GM21529 (cell line): Measurements from ENCODE around the gene SYT2.

ENCODE experiments used
- ATAC-seq: cut with Tn5 transposase; IDR thresholded peaks from one replicate; pipeline ENCODE4 v1.9.1; 2021; ENCODE audit not compliant: unreplicated experiment

The SYT2 gene

DNA sequence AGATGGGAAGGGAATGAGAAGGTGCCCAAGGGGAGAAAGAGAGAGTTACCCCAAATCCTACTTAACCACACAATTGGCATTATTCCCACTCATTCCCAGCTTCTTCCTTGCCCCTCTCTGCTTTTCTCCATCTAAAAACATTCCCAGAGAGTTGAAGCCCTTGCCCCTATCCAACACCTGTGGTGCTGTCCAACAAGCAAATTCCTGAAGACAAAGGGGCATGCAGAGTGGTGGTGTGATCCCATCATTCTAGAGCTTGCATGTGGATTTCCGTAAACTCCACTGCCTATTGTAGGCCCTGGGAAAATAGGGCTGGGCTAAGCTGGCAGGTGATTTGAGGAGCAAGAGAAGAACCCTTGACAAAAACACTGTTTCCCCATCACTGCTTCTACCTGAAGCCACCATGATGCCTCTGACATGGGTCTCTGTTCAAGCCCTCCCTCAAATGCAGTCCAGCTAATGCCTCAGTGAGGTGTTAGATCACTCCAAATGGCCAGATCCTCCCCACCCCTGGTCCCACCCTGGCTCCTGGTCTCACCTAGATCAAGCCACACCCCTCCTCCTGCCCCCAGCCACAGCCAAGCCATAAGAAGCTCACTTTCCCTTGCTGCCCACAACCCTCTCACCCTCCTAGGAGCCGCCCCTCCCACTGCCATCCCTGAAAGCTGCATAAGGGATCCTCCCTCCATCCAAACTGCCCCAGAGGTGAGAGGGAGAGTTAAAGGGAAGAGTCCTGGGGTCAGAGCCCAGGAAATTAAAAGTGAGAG, 29.5 kb downstream of the SYT2 start:
- ATAC-seq = no peak

DNA sequence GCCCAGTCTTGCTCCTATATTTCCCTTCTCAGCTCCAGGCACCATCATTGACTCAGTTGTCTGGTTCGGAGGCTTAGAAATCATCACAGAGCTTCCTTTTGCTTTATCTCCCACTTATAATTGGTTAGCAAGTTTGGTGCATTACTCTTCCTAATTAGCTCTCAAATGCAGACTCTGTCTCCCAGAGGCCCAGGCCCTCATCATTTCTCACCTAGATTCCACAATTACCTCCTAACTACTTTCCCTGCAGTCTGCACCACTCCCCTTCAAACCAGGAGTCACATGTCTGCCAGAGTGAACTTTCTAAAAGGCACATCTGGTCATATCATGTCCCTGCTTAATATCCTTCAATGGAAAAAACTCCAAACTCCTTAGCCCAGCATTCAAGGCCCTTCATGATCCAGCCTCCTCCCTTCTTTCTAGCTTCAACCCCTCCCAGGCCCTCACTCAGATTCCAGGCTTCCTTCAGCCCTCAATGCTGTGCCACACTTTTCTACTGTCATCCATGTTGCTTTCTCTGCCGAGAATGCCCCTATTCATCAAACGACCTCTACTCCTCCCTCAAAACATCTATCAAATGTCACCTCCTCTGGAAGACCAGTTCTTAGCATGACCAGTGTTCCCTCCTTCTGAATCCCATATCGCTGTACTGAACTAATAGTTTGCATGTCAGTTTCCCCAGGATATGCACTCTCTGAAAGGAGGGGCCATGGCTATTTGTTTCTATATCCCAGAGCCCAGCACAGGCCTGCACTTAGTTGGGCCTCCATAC, 30.7 kb downstream of the SYT2 start:
- ATAC-seq = no peak

DNA sequence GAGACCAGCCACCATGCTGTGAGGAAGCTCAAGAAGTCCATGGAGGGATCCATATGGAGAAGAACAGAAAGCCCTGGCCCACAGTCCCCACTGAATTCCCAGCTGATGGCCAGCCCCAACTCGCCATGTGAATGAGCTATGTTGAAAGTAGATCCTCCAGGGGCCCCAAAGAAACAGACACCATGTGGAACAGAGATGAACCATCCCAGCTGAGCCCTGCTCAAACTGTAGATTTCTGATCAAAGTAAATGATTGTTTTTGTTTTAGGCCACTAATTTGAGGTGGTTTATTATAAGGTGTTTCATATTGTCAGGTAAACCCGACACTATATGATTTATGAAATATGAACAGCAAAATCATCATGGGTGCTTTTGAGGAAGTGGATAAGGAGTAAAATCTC, 32.8 kb downstream of the SYT2 start:
- ATAC-seq = no peak

DNA sequence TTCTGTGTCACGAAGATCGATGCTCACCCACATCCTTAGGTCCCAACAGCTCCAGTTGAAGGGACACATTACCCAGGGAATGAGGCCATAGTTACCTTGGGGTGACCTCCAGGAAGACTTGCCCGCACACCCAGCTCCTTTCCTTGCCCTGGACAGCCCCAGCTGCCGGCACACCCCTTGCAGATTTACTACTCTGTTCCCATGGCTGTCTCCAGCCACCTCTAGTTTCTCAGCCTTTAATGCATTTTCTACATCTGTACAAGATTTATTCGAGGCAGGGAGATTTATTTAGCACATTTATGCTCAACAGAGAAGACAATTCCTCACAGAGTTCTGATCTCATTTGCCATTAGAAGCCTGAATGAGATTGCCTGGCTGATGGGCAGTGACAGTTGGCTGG, 36.7 kb downstream of the SYT2 start:
- ATAC-seq = no peak

- ATAC-seq = no peak
Measured at GRCh38 chr1:202671399-202671798, 38.9 kb downstream of the SYT2 start.

- ATAC-seq = no peak
Measured at GRCh38 chr1:202665417-202665816, 44.8 kb downstream of the SYT2 start.

DNA sequence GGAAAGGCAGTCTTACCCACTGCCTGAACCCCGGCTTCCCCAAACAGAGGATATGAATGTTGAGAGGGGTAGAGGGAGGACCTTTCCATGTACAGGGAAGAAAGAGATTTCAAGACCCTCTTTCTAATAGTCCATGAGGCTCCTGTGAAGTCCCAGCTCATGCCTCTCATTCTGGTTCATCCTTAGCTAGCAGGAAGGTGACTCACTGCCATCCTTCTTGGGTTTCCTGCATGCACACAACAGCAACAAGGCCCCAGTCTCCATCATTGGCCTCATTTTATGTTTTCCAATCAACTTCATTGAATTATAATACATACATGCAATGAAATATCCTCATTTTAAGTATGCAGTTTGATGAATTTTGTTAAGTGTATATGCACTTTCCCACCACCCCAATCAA, 46.2 kb downstream of the SYT2 start:
- ATAC-seq = no peak

- ATAC-seq = no peak
Measured at GRCh38 chr1:202663131-202663530, 47.1 kb downstream of the SYT2 start.

DNA sequence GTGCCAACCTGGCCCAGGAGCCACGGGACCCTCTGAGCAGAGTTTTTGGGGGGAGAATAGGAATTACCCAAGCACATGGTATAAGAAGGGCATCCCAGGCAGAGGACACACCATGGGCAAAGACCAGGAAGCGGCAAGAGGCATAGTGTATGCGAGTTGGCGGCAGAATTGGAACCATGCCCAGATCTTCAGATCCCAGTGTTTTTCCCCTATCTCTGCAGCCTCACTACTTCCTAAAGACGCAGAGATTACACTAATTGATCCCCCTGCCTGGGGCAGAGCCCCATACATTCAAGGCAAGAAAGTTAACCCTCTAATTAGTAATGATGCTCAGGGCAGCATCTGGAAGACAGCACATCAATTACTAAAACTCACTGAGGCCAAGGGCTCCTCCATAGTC, 48.2 kb downstream of the SYT2 start:
- no peak for ATAC-seq

DNA sequence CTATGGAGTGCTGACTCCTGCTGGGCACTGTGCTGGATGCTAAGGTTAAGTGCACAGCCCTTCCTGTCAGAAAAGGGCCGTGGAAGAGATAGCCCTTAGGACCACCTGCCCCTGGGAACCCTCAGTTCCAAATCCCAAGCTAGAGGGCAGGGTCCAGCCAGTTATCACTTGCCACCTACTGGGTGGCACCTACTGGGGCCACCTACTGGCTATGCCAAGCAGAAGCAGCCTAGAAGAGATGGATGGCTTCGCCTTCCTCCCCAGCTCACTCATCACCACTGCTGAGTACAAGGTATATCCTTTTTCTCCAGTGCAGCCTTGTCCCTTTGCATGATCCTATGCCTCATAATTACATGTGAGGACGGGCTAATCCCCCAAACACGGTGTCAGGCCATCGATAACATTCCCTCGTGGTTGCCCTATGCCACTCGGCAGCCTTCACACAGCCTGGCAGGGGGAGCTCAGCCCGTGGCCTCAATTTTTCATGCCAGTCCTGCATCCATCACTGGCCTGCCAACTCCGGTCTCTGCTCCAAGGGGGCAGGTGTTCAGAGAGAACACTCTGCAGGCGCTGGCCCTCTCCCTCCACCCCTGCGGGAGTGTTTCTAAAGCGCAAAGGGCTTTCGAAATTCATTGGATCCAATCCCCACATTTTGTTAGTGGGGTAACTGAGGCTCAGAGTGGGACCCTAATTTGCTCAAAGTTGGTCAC, 49.0 kb downstream of the SYT2 start:
- no peak for ATAC-seq

DNA sequence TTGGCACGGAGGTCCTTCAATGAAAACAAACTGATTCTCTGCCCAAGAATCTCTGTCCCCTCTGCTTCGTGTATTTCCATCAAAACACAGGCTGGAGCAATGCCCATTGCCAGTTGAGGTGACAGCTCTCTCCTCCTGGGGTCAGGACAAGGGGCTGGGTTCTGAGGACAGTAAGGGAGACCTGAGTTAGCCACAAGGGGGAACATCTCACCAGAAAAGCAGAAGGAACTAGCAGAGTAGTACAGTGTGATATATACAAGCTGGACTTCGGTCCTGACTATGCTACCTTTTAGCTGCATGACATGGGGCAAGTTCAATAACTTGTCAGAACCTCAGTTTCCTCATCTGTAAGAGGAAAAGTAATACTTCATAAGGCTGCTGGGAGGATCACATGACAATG, 50.3 kb downstream of the SYT2 start:
- ATAC-seq = no peak

- ATAC-seq = no peak
Measured at GRCh38 chr1:202659541-202659940, 50.7 kb downstream of the SYT2 start.

DNA sequence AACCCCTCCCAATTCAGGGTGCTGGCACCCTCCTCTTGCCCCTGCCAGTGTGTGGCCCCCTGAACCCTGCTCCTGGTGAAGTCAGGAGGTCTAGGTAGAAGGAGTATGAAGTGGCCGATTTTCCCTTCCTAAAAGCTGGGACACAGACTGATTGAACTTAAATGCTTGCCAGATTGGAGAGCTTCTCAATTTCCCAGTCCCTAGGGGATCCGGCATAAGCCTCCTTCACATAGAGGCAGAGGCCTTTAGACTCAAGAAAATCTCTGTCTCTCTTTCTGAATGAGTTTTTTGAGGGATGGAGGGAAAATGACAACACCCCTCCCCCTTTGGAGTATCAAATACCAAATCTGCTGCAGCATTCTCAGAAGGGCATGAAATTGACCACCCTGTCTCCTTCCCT, 51.5 kb downstream of the SYT2 start:
- ATAC-seq = no peak

- no peak for ATAC-seq
Measured at GRCh38 chr1:202658251-202658759, 51.9 kb downstream of the SYT2 start.

DNA sequence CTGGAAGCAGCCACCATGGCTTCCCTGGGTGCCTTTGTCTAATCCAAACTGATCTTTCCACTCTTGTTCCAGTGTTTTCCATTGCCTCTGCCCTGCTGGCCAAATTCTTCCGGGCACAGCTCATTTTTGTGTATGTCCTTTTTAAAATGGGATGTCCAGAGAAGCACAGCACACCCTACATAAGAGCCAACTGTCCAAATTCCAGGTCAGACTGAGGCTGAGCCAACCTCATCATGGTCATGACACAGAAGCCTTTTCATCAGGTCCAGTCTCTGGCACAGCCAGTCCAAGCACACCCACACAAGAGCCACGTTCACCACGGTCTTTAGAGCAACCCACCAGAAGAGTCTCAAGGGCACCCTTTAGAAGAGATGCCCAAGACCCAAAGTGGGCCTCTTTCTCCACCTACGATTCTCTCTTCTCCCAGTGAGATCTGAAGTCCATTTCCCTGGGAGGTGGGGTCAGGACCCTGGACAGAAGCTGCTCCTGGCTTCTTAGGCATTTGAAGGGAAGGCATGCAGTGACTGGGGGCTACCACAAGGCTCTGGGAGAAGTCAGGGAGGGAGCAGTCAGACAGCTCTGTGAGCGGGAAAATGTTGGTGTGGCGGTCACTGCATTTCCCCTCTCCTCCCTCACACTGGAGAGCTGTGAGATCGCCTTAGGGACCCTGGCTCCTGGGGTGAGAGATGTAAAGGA, 53.2 kb downstream of the SYT2 start:
- ATAC-seq = no peak

DNA sequence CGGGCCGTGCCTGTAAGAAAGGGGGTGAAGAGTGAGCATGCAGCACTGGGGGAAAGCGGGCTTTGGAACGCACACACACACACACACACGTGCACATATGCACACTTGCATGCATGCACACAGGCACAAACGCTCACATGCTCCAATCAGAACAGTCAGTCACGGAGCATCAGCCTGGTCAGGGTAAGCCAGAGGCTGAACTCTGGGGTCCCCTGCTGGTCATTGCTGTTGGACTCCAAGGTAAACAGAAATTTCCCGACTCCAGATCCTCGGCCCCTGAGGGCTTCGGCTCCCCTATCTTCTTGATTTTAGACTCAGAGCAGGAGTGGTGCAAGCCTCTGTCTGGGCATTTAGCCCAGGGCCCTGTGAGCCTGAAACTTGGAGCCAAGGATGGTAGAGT, 54.2 kb downstream of the SYT2 start:
- ATAC-seq = no peak

DNA sequence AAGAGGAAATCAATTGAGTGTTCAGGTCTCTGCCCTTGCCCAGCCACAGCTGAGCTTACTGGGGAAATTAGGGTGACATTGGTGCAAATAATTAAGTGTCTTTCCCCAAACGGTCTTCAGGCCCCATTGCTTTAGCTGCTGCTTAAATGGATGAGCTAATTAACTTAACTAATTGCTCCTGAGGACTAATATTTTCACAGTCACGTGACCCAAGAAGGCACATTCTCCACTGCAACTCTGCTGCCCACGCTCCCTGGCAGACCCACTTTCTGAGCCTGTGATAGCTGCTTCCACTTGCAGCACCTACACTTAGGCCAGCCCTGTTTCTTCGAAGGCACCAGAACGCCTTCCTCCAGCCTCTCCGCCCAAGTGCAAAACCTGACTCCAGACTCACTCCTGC, 56.2 kb downstream of the SYT2 start:
- no peak for ATAC-seq

GRCh38 chr1:202649553-202650392, 60.5 kb downstream of the SYT2 start:
- no peak for ATAC-seq

DNA sequence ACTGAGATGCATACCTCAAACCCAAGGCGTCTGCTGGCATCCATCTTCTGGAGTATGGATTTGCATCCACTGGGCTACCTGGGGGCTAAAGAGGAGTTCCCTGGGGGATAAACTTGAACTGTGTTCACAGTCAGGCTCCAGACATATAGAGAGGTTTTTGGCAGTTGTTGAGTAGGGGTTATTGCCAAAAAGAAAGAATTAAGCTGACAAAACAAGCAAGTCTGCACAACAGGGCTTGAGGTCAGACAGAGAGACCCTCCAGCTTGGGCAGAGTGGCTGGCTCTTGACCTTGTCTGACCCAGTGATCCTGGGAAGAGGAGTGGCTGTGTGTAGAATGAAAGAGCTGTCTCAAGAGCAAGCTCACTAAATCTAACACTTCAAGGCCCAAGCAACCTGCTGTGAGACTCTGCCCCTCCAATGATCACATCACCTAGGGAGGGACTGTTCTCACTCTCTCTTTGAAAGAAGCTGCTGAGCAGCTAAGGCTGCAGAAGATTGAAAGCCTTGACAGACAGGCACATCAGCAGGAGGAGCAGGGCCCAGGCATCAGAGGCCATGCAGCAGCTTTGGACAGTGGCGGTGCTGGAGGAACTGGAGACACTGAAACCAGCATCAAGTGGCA, 61.5 kb downstream of the SYT2 start:
- no peak for ATAC-seq

GRCh38 chr1:202645097-202645476, 65.2 kb downstream of the SYT2 start:
- no peak for ATAC-seq
